ENCODE results near the gene COPA. TPM values are rescaled to one million over a fixed set of nuclear protein-coding genes. Genes with fewer than 3 reads are reported as not detected.

COPA gene
- total RNA-seq, 1 experiment from 2014 or later = 144 TPM

DNA sequence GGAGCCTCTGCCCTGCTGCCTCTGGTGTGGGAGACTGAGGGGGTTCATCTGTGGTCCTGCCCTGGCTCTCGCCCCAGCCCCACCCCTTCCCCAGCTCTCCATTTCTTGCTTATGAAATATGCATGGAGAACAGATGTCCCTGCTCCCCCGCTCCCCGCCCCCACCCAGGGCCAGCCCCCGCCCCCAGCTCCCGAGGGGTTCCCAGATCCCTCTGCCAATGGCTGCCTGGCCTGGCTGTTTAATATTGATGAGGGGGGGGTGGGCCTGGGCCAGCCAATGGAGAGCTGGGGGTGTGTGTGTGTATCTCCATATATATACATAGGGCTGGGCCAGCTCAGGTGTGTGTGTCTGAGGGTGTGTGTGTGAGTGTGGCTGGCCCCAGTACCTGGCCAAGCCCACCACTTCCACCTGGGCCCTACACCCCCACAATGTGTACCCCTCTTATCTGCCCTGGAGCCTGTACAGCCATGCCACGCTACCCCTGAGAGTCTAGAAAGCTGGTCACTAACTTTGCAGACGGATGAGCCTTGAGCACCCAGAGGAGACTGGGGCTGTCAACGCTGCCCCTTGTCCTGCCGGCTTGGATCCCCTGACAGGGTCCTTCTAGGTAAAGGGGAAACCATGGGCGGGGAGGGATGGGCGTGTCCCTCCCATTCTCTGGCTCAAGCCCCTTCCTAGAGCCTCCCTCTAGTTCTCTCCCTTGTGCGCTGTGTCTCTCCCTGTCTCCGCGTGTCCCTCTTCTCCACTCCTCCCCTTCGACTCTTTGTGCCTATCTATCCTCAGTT lies 23.9 kb upstream of the COPA start, which contains the start of gene NHLH1:
Gene NHLH1, plus strand, starts transcription at position 341 of the 785 bp plus-strand sequence. CDS start 3,661 bp downstream, outside the sequence.
- H3K36me3 ChIP-seq = no peaks in the 10 kb centered on the region
- H3K27me3 ChIP-seq = no peaks in the 10 kb centered on the region
- no peak within 1 kb of the TSS for H3K4me3 ChIP-seq
- no peak for DNase-seq
- no peaks in the 10 kb centered on the region for H3K9me3 ChIP-seq

DNA sequence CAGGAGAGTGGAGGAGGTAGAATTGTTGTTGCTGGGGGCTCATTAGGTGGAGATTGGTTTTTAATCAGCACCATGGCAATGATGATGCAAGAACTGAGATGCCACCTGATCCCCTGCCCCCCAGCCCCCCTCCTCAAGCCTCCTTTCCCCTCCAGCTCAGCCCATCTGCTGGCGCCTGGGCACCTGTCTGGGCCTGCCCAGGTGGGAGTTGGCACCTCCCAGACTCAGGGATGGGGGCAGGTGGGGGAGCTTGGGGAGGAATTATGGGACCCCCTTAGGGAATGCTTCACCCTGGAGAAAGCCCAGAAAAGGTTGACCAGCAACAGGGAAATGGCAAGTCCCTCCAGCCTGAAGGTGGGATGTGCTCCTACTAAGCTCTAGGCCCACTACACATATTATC lies 22.3 kb upstream of the COPA start:
- Histone ChIP-seq H3K36me3 (0 out of 2 replicates have a peak, but pooled peaks cover 1% of the 10 kb centered on the region), H3K9me3 (no peaks in the 10 kb centered on the region), H3K27me3 (no peaks in the 10 kb centered on the region), H3K4me3 (no peak overlapping the region)
- no peak for DNase-seq

DNA sequence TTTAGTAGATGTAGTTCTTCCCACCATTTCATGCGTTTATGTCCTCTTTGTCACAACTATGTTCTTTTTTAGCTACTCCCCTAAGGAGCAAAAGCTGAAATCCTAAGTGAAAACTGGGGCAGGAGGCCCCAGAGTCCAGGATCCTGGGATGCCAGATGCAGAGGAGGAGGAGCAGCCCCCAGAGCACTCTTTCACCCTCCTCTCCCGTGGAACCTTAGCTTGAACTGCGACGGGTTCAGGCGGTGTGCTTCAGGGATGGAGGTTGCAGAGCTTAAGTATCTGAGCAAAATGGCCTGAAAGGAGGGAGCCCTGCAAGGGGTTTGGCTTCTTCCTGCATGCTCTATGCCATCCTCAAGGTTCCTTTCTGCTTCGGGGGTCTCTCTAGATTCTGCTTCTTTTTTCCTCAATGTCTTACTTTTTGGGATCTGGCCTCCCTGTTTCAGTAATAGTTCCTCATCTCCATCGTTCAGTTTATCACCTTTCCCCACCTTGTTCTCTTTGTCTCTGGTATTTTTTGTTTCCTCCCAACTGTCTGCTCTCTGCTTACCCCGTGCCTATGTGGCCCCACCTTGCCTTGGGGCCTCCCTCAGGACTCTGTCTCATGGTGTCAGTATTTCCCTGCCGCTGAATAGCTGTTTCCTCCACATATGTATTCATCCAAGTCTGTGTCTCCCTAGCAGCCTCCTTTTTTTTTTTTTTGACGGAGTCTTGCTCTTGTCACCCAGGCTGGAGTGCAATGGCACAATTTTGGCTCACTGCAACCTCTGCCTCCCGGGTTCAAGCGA lies 21.1 kb upstream of the COPA start:
- no peak for DNase-seq
- no peaks in the 10 kb centered on the region for H3K27me3 ChIP-seq
- no peak overlapping the region for H3K4me3 ChIP-seq
- H3K36me3 ChIP-seq = peaks cover 5% of the 10 kb centered on the region; the same call in 1 of the 2 replicates
- no peaks in the 10 kb centered on the region for H3K9me3 ChIP-seq

DNA sequence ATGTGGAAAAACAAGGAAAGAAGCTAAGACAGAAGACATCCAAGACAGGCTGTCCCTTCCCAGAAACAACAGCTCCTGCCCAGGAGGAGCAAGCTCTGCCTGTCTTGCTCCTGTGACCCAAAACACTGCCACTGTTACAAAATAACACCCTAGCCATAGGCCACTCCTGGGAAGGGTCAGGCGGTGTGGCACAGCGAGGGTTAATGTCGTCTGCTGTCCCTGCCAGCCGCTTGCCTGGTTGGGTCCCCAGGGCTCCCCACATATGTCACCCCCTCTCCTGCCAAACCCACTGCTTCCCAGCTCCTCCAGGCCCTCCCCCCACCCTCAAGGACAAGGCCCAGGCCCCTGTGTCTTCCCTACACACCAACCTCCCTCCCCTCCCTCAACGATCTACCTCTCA lies 20.0 kb upstream of the COPA start:
- Histone ChIP-seq H3K27me3 (no peaks in the 10 kb centered on the region), H3K4me3 (no peak overlapping the region), H3K9me3 (no peaks in the 10 kb centered on the region), H3K36me3 (peaks cover 11% of the 10 kb centered on the region; the same call in 1 of the 2 replicates)
- no peak for DNase-seq

DNA sequence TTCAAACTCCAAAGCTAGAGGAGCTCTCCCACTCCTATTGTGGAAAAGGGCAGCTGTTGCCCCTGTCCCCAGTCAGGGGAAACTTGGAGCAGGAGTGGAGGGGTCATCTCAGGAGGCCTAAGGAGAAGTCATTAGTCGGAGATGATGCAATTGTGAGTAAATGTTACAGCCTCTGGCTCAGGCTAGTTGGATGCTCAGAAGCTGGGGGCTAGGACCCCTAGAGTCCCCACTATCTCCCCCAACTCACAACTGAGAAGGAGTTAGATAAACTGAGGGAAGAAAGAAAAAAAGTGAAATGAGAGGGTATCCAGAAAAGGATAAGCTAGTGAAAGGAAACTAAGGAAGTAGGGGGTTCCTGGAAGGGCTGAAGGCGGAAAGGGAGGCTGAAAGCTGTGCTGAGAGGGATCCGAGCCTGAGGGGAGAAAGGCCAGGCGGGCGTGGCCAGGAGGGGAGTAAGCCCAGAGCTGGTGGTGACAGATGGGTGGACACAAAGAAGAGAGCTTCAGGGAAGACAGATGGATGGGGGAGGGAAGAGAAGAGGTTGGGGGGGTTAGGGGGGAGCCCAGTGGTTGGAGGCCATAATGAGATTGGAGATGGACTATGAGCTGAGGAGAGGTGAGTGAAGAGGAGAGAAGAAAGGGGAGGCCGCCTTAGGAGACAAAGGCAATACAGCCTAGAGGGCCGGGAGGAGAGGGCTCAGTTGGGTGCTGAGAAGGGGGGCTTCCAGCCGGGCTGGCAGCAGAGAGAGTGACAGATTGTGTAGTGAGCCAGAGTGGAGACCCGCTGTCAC lies 19.3 kb upstream of the COPA start:
- Histone ChIP-seq H3K4me3 (no peak overlapping the region), H3K9me3 (no peaks in the 10 kb centered on the region), H3K36me3 (peaks cover 17% of the 10 kb centered on the region; the same call in 1 of the 2 replicates), H3K27me3 (no peaks in the 10 kb centered on the region)
- DNase-seq = no peak

DNA sequence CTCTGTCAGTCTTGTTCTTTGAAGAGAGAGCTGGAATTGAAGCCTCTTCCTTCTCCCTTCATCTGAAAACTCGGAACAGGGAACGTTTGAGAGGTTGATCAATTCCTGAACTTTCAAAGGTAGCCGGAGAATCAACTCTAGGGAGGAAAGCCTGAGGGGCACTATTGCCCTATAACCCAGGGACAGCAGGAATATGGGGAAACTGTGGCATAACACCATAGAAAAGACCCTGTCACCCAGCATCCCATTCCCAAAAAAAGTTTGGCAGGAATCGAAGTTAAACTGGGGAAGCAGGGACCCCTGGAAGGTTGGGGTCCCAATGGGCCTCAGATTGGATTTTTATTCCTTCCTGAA lies 18.7 kb upstream of the COPA start:
- Histone ChIP-seq H3K36me3 (peaks cover 23% of the 10 kb centered on the region; the same call in 1 of the 2 replicates), H3K27me3 (no peaks in the 10 kb centered on the region), H3K9me3 (no peaks in the 10 kb centered on the region), H3K4me3 (no peak overlapping the region)
- DNase-seq = no peak

DNA sequence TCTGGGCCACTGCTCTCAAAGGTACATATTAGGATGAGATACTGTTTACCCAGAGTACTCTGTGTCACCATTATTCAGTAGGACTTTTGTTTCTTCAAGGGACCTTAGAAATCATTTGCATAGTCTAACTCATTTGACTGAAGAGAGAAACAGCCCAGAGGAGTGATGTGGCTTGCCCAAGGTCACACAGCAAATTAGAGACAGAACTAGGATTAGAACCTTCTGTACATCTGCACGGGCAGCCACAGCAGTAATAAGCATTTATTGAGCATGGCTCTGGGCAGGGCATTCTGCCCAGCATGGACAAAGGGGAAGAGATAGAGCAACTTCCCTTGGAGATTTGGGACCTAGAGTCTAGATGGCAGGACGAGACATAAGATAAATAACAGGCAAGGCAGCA lies 18.1 kb upstream of the COPA start:
- no peak overlapping the region for H3K4me3 ChIP-seq
- H3K9me3 ChIP-seq = no peaks in the 10 kb centered on the region
- no peak for DNase-seq
- no peaks in the 10 kb centered on the region for H3K27me3 ChIP-seq
- peaks cover 29% of the 10 kb centered on the region for H3K36me3 ChIP-seq

DNA sequence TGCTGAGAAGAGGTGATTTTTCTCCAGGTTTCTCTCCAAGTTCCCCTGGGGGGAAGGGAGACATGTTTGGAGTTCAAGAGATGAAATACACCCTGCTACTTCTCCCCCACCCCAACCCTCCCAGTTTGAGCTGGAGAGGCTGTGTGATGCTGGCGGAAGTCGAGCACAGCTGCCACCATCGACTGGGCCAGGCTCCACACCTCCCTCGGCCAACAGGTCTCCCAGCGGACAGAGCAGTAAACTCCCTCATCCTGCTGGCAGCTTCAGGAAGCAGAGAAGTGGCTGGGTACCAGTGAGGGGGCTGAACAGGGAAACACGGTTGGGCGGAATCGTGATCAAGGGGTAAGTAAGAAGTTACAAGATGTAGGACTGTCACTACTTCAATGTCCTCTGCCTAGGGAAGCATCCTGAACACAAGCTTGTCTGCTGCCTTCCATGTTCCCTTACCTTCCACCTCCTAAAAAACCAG lies 17.2 kb upstream of the COPA start:
- H3K36me3 ChIP-seq = peaks cover 38% of the 10 kb centered on the region
- no peaks in the 10 kb centered on the region for H3K9me3 ChIP-seq
- H3K4me3 ChIP-seq = no peak overlapping the region
- no peak for DNase-seq
- no peaks in the 10 kb centered on the region for H3K27me3 ChIP-seq

DNA sequence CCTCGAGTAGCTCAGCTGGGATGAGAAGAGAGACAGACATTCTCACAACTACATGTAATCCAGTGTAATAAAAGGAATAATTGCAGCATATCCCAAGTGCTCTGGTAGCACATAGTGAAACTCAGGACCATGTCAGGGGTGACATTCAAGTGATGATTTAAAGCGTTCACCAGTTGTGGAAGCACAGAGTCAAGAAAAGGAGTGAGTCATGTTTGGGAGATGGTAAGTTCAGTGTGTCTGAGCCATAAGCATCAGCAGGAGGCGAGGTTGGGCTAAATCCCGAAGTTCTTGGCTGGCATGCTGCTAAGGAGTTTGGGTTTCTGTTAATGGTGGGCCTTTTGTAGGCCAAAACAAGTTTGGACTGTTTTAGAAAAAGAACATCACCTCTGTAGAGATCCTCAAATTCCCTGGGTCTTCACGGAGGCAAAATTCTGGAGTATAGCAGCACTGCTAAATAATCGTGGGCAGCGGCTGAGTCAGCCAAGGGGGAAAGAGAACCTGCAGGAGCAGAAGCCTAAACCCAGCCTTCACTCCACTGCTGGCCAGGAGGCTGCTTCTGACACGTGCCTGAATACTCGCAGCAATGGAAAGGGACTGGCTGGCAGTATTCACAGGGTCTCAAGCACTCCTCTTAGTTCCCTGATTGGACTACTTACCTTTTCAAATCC lies 16.6 kb upstream of the COPA start:
- no peak for DNase-seq
- H3K36me3 ChIP-seq = peaks cover 44% of the 10 kb centered on the region
- no peak overlapping the region for H3K4me3 ChIP-seq
- no peaks in the 10 kb centered on the region for H3K9me3 ChIP-seq
- H3K27me3 ChIP-seq = no peaks in the 10 kb centered on the region

DNA sequence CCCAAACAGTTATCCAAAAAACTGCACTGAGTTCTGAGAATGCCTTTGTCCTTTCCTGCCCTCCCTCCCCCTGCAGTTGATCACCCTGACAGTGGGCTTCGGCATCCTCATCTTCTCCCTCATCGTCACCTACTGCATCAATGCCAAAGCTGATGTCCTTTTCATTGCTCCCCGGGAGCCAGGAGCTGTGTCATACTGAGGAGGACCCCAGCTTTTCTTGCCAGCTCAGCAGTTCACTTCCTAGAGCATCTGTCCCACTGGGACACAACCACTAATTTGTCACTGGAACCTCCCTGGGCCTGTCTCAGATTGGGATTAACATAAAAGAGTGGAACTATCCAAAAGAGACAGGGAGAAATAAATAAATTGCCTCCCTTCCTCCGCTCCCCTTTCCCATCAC lies 15.0 kb upstream of the COPA start:
- Histone ChIP-seq H3K9me3 (no peaks in the 10 kb centered on the region), H3K36me3 (peaks cover 60% of the 10 kb centered on the region), H3K27me3 (no peaks in the 10 kb centered on the region), H3K4me3 (no peak overlapping the region)
- DNase-seq = no peak

DNA sequence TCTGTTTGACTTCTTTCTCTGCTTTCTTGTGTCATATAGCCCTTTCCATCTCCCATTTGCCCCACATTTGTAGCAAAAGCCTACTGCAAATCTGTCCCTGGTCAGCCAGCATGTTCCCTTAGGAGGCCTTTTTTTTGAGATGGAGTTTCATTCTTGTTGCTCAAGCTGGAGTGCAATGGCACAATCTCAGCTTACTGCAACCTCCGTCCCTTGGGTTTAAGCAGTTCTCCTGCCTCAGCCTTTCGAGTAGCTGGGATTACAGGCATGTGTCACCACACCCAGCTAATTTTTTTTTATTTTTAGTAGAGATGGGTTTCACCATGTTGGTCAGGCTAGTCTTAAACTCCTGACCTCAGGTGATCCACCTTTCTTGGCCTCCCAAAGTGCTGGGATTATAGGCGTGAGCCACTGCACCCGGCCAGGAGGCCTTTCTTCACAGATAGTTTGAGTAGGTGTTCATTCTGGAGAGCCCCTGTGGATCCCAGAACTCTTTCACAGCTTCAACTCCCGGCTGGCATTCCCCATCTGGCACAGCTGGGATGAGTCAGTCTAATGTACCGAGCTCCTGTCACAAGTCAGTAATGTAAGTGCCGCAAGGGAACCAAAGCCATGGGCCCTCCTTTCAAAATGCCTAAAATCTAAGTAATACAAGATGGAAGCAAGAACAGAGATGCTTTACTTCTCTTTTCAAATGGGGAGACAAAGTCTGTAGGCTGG lies 14.4 kb upstream of the COPA start:
- Histone ChIP-seq H3K27me3 (no peaks in the 10 kb centered on the region), H3K9me3 (no peaks in the 10 kb centered on the region), H3K4me3 (no peak overlapping the region), H3K36me3 (peaks cover 66% of the 10 kb centered on the region)
- DNase-seq = no peak

DNA sequence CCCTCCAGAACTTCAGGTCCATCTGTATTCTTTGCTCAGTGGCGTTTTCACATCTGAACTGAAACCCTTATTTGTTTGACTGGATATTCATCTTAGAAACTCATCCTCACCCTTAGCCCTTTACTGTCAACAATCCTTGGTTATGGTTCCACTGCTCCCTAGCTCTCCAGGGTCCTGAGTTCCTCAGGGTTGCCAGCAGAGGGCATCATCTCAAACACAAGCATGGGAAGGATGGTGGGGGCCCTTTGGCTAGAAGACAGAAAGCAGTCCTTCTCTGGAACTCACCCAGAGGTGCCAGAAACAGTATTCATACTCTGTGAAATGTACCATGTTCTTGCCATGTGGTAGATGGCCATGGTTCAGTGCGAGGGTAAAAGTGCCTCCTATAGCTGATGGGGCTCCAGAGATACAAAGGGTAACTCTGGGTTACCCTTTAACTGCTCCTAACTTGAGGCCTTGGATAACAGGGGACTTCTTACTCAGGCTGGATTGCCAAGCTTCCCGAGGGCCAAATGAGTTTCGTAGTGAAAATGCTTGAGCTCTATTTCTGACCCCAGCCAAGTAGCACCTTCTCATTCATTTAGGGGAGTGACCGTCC lies 11.4 kb upstream of the COPA start:
- no peaks in the 10 kb centered on the region for H3K9me3 ChIP-seq
- H3K27me3 ChIP-seq = no peaks in the 10 kb centered on the region
- peak; percentile 22 for DNase-seq
- H3K4me3 ChIP-seq = no peak overlapping the region
- peaks cover 85% of the 10 kb centered on the region for H3K36me3 ChIP-seq

DNA sequence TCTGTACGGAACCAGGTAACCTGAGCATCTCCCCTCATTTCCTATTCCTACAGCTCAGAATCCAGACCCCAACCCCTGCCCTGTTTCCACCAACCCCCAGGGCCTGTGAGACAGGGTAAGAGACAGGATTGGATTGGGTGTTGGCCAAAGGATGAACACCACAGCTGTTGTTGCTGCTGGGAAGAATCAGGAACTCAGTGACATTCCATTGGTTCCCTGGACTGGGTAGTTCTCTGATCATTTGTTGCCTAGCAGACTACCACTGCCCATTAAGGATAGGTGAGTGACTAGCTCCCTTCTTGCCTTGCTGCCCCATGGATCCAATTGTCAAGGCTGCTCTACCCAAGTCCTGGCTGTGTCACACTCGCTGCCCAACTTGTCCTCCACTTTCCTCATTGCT lies 10.2 kb upstream of the COPA start:
- peaks cover 93% of the 10 kb centered on the region for H3K36me3 ChIP-seq
- no peak overlapping the region for H3K4me3 ChIP-seq
- H3K9me3 ChIP-seq = no peaks in the 10 kb centered on the region
- no peaks in the 10 kb centered on the region for H3K27me3 ChIP-seq
- DNase-seq = no peak

DNA sequence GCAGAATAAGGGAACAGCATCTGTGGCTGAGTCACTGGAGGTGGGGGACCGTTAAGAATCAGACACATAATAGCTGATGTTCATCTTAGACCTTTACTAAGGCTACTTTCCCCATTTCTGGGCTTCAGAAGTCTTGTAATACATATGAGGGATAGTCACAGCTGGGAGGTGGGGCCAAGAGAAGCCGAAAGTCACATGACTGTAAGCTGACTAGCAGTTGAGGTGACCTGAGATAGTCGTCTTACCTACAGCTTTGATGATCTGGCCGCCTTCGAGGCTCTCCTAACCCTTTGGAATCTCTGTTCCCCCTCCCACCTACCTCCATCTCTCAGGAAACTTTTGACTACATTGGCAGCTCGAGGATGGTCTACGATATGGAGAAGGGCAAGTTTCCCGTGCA lies 9.5 kb upstream of the COPA start:
- Histone ChIP-seq H3K27me3 (no peaks in the 10 kb centered on the region), H3K9me3 (no peaks in the 10 kb centered on the region), H3K36me3 (peaks cover 90% of the 10 kb centered on the region), H3K4me3 (no peak overlapping the region)
- DNase-seq = no peak

DNA sequence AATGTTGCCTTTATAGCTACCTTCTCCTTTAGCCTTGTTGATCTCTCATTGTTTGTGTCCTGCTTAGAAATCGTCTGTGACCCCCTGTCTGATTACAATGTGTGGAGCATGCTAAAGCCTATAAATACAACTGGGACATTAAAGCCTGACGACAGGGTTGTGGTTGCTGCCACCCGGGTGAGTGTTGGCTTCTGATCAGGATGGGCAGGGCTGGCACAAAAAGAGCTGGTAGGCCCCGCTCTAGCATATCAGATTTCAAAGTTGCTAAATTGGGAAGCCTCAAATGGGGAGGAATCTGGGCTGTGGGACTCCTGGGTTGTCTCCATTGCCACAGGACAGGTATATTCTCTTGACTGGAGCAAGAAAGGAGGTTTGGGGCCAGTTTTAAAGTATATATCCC lies 8.6 kb upstream of the COPA start:
- no peak for DNase-seq
- peaks cover 90% of the 10 kb centered on the region for H3K36me3 ChIP-seq

DNA sequence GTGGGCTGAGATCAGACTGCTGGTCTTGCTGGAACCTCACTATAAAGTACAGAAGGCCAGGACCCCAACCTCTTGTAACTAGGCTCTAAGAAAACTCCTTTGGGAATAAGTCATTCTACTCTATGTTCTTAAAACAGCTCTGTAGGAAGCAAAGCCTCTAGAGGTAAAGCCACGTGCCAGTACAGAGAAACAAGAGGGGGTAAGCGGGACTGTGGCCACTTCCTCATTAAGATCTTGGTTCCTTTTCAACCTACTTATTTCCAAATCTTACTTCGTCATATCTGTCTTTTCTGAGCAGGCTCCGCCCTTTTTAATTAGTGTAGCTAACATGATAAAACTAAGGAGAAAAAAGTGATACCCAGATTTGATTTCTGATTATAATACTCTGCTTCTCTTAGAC lies 3.9 kb upstream of the COPA start:
- H3K27me3 ChIP-seq = no peaks in the 10 kb centered on the region
- H3K9me3 ChIP-seq = no peaks in the 10 kb centered on the region
- no peak overlapping the region for H3K4me3 ChIP-seq
- peaks cover 70% of the 10 kb centered on the region for H3K36me3 ChIP-seq
- no peak for DNase-seq

More for the DNA sequence above, 8.6 kb upstream of the COPA start:
- Histone ChIP-seq H3K27me3 (no peaks in the 10 kb centered on the region), H3K9me3 (no peaks in the 10 kb centered on the region), H3K4me3 (no peak overlapping the region)

All from MG63 (cell line).